Panc1 (cell line): ENCODE measurements around the gene TFEC.

ENCODE experiments used
- CTCF ChIP-seq: fragments of 450-650 bp; IDR thresholded peaks from 2 replicates; pipeline ENCODE4 v1.5.1; 2017; ENCODE audit warnings: mild to moderate bottlenecking
- POLR2AphosphoS5 ChIP-seq: IDR thresholded peaks from 2 replicates; pipeline ENCODE4 v1.6.1; 2012; ENCODE audit warnings: mild to moderate bottlenecking, low read depth, low read length, moderate library complexity
- REST ChIP-seq, 2 experiments: IDR thresholded peaks; 2 replicates each; pipeline ENCODE4 v1.6.1; 2011 to 2012; ENCODE audit warnings: low read depth in 2 of 2, control low read depth in 1 of 2, low read length in 1 of 2, mild to moderate bottlenecking in 1 of 2, moderate library complexity in 1 of 2; ENCODE audit not compliant: insufficient read depth in 1 of 2

GRCh38 chr7:116062666-116063065 is 32.1 kb upstream of the TFEC start:
- no peak for TF ChIP-seq POLR2AphosphoS5
- no peak for TF ChIP-seq CTCF
- no peak for TF ChIP-seq REST (IDR thresholded peaks at IDR 0.05; ENCODE audit: insufficient read depth in 1 of 2, low read depth in 2 of 2, low read length in 1 of 2)
